Measurements from ENCODE around the gene DDX1.

- no peak for TF ChIP-seq ZNF445 (CRISPR knock-in tag; IDR thresholded peaks at IDR 0.05; ENCODE audit: low read depth)
- TF ChIP-seq BRCA1 (IDR thresholded peaks at IDR 0.05), result no peak
- no peak for TF ChIP-seq BRCA1 (CRISPR knock-in tag; IDR thresholded peaks at IDR 0.05)
- TF ChIP-seq EP300 (IDR thresholded peaks at IDR 0.05; ENCODE audit: low read length), result no peak
These were observed 59.1 kb downstream of the DDX1 start for GRCh38 chr2:15650616-15651366.

Data from K562 (cell line).